ENCODE data around the gene FARP1. TPM values are rescaled to one million over a fixed set of nuclear protein-coding genes. Genes with fewer than 3 reads are reported as not detected.

Gene FARP1
- total and polyA plus RNA-seq, 2 of the 8 experiments (the other 6 are each of a cell fraction or from before 2014, with no cell fraction given) = 24.7 to 104 TPM

DNA sequence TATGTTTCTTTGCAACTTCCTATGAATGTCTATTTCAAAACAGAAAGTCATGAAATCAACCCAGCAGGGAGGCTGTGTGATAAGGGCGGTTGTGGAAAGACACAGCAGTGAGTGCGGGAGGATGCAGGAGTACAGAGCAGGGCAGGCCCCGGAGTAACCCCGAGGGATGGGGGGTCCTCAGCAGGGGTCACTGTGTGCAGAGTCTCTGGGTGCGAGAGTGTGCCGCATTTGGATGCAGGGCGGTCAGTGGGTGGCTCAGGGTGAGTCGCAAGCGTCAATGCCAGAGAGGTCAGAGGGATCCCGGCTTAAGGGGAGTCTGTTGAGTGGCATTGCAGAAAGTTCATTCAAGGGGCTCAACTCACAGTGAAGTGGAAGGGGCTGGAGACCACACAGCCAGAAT is 286.2 kb downstream of the FARP1 start (continued):
- TF ChIP-seq CTBP2 (IDR thresholded peaks at IDR 0.05; ENCODE audit: borderline replicate concordance, insufficient read depth, insufficient read length, low read length) (no peak), NRF1 (IDR thresholded peaks at IDR 0.05; ENCODE audit: low read depth, low read length) (no peak), CBX8 (IDR thresholded peaks at IDR 0.05; ENCODE audit: borderline replicate concordance, low read depth, low read length) (no peak), SP2 (IDR thresholded peaks at IDR 0.05; ENCODE audit: low read length) (no peak), GTF2F1 (IDR thresholded peaks at IDR 0.05; ENCODE audit: borderline replicate concordance, low read depth, low read length) (no peak)
- TF ChIP-seq, protein P1, sequence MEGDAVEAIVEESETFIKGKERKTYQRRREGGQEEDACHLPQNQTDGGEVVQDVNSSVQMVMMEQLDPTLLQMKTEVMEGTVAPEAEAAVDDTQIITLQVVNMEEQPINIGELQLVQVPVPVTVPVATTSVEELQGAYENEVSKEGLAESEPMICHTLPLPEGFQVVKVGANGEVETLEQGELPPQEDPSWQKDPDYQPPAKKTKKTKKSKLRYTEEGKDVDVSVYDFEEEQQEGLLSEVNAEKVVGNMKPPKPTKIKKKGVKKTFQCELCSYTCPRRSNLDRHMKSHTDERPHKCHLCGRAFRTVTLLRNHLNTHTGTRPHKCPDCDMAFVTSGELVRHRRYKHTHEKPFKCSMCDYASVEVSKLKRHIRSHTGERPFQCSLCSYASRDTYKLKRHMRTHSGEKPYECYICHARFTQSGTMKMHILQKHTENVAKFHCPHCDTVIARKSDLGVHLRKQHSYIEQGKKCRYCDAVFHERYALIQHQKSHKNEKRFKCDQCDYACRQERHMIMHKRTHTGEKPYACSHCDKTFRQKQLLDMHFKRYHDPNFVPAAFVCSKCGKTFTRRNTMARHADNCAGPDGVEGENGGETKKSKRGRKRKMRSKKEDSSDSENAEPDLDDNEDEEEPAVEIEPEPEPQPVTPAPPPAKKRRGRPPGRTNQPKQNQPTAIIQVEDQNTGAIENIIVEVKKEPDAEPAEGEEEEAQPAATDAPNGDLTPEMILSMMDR (IDR thresholded peaks at IDR 0.05; ENCODE audit: control extremely low read depth in 1 of 3, insufficient read depth in 1 of 3, low read depth in 1 of 3, low read length in 3 of 3) = no peak

All from H1 (cell line).